GM23338 (cell line): ENCODE measurements around the gene SPECC1. TPM values are rescaled to one million over a fixed set of nuclear protein-coding genes. Genes with fewer than 3 reads are reported as not detected.

Experiments used
- ATAC-seq: fragments of 200-7000 bp; cut with Tn5 transposase; 3 replicates; pipeline ENCODE4 v1.9.1; 2020
- DNase-seq: peaks from one replicate; pipeline ENCODE4 v3.0.0-alpha.2; 2015; ENCODE audit warnings: low spot score
- H2AFZ ChIP-seq: fragments of 200-600 bp; sonication (generic); 2 replicates; pipeline ENCODE4 v1.8.0; 2016; ENCODE audit warnings: antibody characterized with exemption, mild to moderate bottlenecking, moderate library complexity
- H3F3A ChIP-seq: fragments of 200-600 bp; sonication (generic); replicated peaks from 2 replicates; pipeline ENCODE4 v1.8.0; 2017; ENCODE audit warnings: antibody characterized with exemption, mixed run types, low read depth
- H3K27ac ChIP-seq: fragments of 200-600 bp; sonication (generic); 2 replicates; pipeline ENCODE4 v1.6.1; 2016; ENCODE audit warnings: low read depth
- H3K27me3 ChIP-seq: fragments of 200-600 bp; sonication (generic); 2 replicates; pipeline ENCODE4 v1.8.0; 2016; ENCODE audit warnings: mild to moderate bottlenecking, mixed run types, moderate library complexity; ENCODE audit not compliant: insufficient read depth
- H3K36me3 ChIP-seq: fragments of 200-600 bp; sonication (generic); 2 replicates; pipeline ENCODE4 v1.8.0; 2016; ENCODE audit warnings: mild to moderate bottlenecking; ENCODE audit not compliant: insufficient read depth
- H3K4me1 ChIP-seq: fragments of 200-600 bp; sonication (generic); 2 replicates; pipeline ENCODE4 v1.8.0; 2016; ENCODE audit warnings: mild to moderate bottlenecking, moderate library complexity; ENCODE audit not compliant: insufficient read depth
- H3K4me2 ChIP-seq: fragments of 200-600 bp; sonication (generic); 2 replicates; pipeline ENCODE4 v1.7.1; 2017; ENCODE audit warnings: mixed run types
- H3K4me3 ChIP-seq: fragments of 200-600 bp; sonication (generic); 2 replicates; pipeline ENCODE4 v1.6.1; 2016; ENCODE audit warnings: mixed run types
- H3K79me2 ChIP-seq: fragments of 200-600 bp; sonication (generic); replicated peaks from 2 replicates; pipeline ENCODE4 v1.8.0; 2017; ENCODE audit warnings: mild to moderate bottlenecking; ENCODE audit not compliant: insufficient read depth
- H3K9me2 ChIP-seq: fragments of 200-600 bp; sonication (generic); 2 replicates; pipeline ENCODE4 v1.8.0; 2017; ENCODE audit not compliant: insufficient read depth
- H4K20me1 ChIP-seq: fragments of 200-600 bp; sonication (generic); replicated peaks from 2 replicates; pipeline ENCODE4 v1.8.0; 2017; ENCODE audit warnings: mild to moderate bottlenecking; ENCODE audit not compliant: insufficient read depth
- H3K27ac Mint-ChIP-seq: 2 replicates; pipeline ENCODE4 v1.8.0; 2020; ENCODE audit warnings: inconsistent platforms, mild to moderate bottlenecking, moderate library complexity, mixed read lengths
- H3K27me3 Mint-ChIP-seq: 3 replicates; pipeline ENCODE4 v1.8.0; 2022; ENCODE audit warnings: low read depth, mild to moderate bottlenecking, moderate library complexity, mixed read lengths, inconsistent platforms; ENCODE audit not compliant: insufficient read depth, poor library complexity
- H3K36me3 Mint-ChIP-seq: 3 replicates; pipeline ENCODE4 v1.8.0; 2021; ENCODE audit warnings: low read depth, mild to moderate bottlenecking, inconsistent platforms, moderate library complexity, mixed read lengths
- H3K4me1 Mint-ChIP-seq: 3 replicates; pipeline ENCODE4 v1.8.0; 2020; ENCODE audit warnings: mild to moderate bottlenecking, inconsistent platforms, mixed read lengths
- H3K4me3 Mint-ChIP-seq: 3 replicates; pipeline ENCODE4 v1.8.0; 2021; ENCODE audit warnings: moderate library complexity, mild to moderate bottlenecking, inconsistent platforms, mixed read lengths
- H3K9me3 Mint-ChIP-seq: 3 replicates; pipeline ENCODE4 v1.8.0; 2020; ENCODE audit warnings: moderate library complexity, mild to moderate bottlenecking, inconsistent platforms, mixed read lengths
- ETS1 ChIP-seq: IDR thresholded peaks from 2 replicates; pipeline ENCODE4 v1.6.1; 2016; ENCODE audit warnings: antibody characterized with exemption
- EZH2 ChIP-seq: fragments of 200-600 bp; sonication (generic); IDR thresholded peaks from one replicate; pipeline ENCODE4 v1.8.0; 2017; ENCODE audit warnings: antibody characterized with exemption, mild to moderate bottlenecking, low read depth; ENCODE audit not compliant: unreplicated experiment
- EZH2phosphoT487 ChIP-seq: fragments of 200-600 bp; sonication (generic); IDR thresholded peaks from one replicate; pipeline ENCODE4 v1.8.1; 2018; ENCODE audit warnings: antibody characterized with exemption; ENCODE audit not compliant: unreplicated experiment
- JUNB ChIP-seq: IDR thresholded peaks from one replicate; pipeline ENCODE4 v1.6.1; 2016; ENCODE audit warnings: antibody characterized with exemption; ENCODE audit not compliant: unreplicated experiment
- REST ChIP-seq: IDR thresholded peaks from one replicate; pipeline ENCODE4 v1.6.1; 2018; ENCODE audit warnings: antibody characterized with exemption; ENCODE audit not compliant: unreplicated experiment
- STAT1 ChIP-seq: IDR thresholded peaks from one replicate; pipeline ENCODE4 v1.6.1; 2016; ENCODE audit warnings: antibody characterized with exemption; ENCODE audit not compliant: unreplicated experiment
- ZNF114 ChIP-seq: fragments of 250-450 bp; sonication (Bioruptor Pico); IDR thresholded peaks from 2 replicates; pipeline ENCODE4 v1.5.0; 2020; ENCODE audit warnings: mild to moderate bottlenecking, moderate library complexity
- ZNF331 ChIP-seq: fragments of 250-450 bp; sonication (Bioruptor Pico); IDR thresholded peaks from 2 replicates; pipeline ENCODE4 v1.5.0; 2020; ENCODE audit warnings: low read depth, mild to moderate bottlenecking, moderate library complexity
- ZNF462 ChIP-seq: fragments of 250-450 bp; sonication (Bioruptor Pico); IDR thresholded peaks from 2 replicates; pipeline ENCODE4 v1.5.0; 2020; ENCODE audit warnings: mild to moderate bottlenecking, moderate library complexity
- polyA plus RNA-seq: library from polyadenylated mRNA; unstranded; fragments of >200 nt; fragmentation: Nextera tagmentation; extraction: Ambion mirVana; gene quantifications from 2 replicates; pipeline ENCODE4 v1.2.1, GENCODE V29; 2016
- total RNA-seq: library from RNA; depleted of rRNA; stranded (reverse); fragments of >200 nt; shearing (Covaris generic); gene quantifications from 2 replicates; pipeline ENCODE4 v1.2.3, GENCODE V29; 2014

SPECC1 gene
- total and polyA plus RNA-seq, 2 experiments from 2014 or later: 42.6 to 101 TPM

GRCh38 chr17:20304961-20305360 lies 295.8 kb downstream of the SPECC1 start (continued):
- TF ChIP-seq ETS1: no peak
- TF ChIP-seq ZNF114: no peak
- TF ChIP-seq ZNF462 (CRISPR knock-in tag): no peak
- no peak for TF ChIP-seq EZH2phosphoT487
- TF ChIP-seq ZNF331 (CRISPR knock-in tag): no peak

GRCh38 chr17:20306924-20307323 lies 297.8 kb downstream of the SPECC1 start:
- Mint-ChIP-seq H3K36me3 (peaks cover 61% of the 10 kb centered on the region), H3K4me1 (no peaks in the 10 kb centered on the region), H3K27me3 (peaks cover 3% of the 10 kb centered on the region), H3K9me3 (peaks cover 19% of the 10 kb centered on the region), H3K27ac (no peak overlapping the region), H3K4me3 (no peak overlapping the region)
- ATAC-seq (no peak), DNase-seq (no peak)
- H3K4me1 ChIP-seq: no peaks in the 10 kb centered on the region
- H3K36me3 ChIP-seq: peaks cover 30% of the 10 kb centered on the region
- no peaks in the 10 kb centered on the region for H3K27me3 ChIP-seq
- H3K27ac ChIP-seq: no peak overlapping the region
- no peaks in the 10 kb centered on the region for H4K20me1 ChIP-seq
- no peak overlapping the region for H3K4me2 ChIP-seq
- no peak overlapping the region for H3K4me3 ChIP-seq
- no peak overlapping the region for H2AFZ ChIP-seq
- no peaks in the 10 kb centered on the region for H3K9me2 ChIP-seq
- no peaks in the 10 kb centered on the region for H3K79me2 ChIP-seq
- H3F3A ChIP-seq: no peaks in the 10 kb centered on the region
- no peak for TF ChIP-seq JUNB
- no peak for TF ChIP-seq STAT1
- no peak for TF ChIP-seq REST
- no peak for TF ChIP-seq EZH2
